Osteoblast (primary cell): ENCODE data around the gene SLC2A2. TPM values are rescaled to one million over a fixed set of nuclear protein-coding genes. Genes with fewer than 3 reads are reported as not detected.

ENCODE experiments used
- DNase-seq: peaks from one replicate; pipeline ENCODE4 v3.0.0; 2011; ENCODE audit warnings: low spot score, mixed read lengths; ENCODE audit not compliant: insufficient read length; ENCODE audit errors: missing footprints
- H2AFZ ChIP-seq: 2 replicates; pipeline ENCODE4 v1.6.0; 2011; ENCODE audit warnings: mild to moderate bottlenecking, low read length
- H3K27ac ChIP-seq: 2 replicates; pipeline ENCODE4 v1.5.1; 2011; ENCODE audit warnings: mild to moderate bottlenecking, low read depth, low read length, moderate library complexity
- H3K27me3 ChIP-seq: 2 replicates; pipeline ENCODE4 v1.6.0; 2012; ENCODE audit warnings: mild to moderate bottlenecking, control low read depth, inconsistent platforms, low read length, moderate library complexity; ENCODE audit not compliant: insufficient read depth
- H3K36me3 ChIP-seq: 2 replicates; pipeline ENCODE4 v1.5.1; 2011; ENCODE audit warnings: mild to moderate bottlenecking, low read length, control low read depth, moderate library complexity; ENCODE audit not compliant: insufficient read depth
- H3K4me1 ChIP-seq: 2 replicates; pipeline ENCODE4 v1.5.1; 2011; ENCODE audit warnings: mild to moderate bottlenecking, low read length, control low read depth, moderate library complexity; ENCODE audit not compliant: insufficient read depth
- H3K4me2 ChIP-seq: 2 replicates; pipeline ENCODE4 v1.6.0; 2011; ENCODE audit warnings: mild to moderate bottlenecking, low read length; ENCODE audit not compliant: insufficient read depth
- H3K4me3 ChIP-seq: fragments of 200-600 bp; sonication (generic); 3 replicates; pipeline ENCODE4 v1.5.1; 2012; ENCODE audit warnings: mild to moderate bottlenecking, low read length, inconsistent platforms; ENCODE audit not compliant: insufficient read depth
- H3K79me2 ChIP-seq: 2 replicates; pipeline ENCODE4 v1.6.0; 2012; ENCODE audit warnings: mild to moderate bottlenecking, low read length, control low read depth, inconsistent platforms; ENCODE audit not compliant: insufficient read depth
- H3K9me3 ChIP-seq: 2 replicates; pipeline ENCODE4 v1.5.1; 2011; ENCODE audit warnings: low read depth, low read length, control low read depth
- H4K20me1 ChIP-seq: 2 replicates; pipeline ENCODE4 v1.6.0; 2012; ENCODE audit warnings: mild to moderate bottlenecking, low read length, control low read depth; ENCODE audit not compliant: insufficient read depth
- total RNA-seq: library from RNA; depleted of rRNA; stranded (reverse); fragments of >200 nt; gene quantifications from 2 replicates; pipeline ENCODE4 v1.2.3, GENCODE V29; 2012
- TF ChIP-seq, protein P1 (sequence below): IDR thresholded peaks from 2 replicates; pipeline ENCODE4 v1.5.1; 2011; ENCODE audit warnings: mild to moderate bottlenecking, low read depth, low read length, moderate library complexity; ENCODE audit errors: extremely low read depth

Gene SLC2A2
- total RNA-seq, 1 donor, result not detected

- no peaks in the 10 kb centered on the region for H4K20me1 ChIP-seq
- TF ChIP-seq, protein P1, sequence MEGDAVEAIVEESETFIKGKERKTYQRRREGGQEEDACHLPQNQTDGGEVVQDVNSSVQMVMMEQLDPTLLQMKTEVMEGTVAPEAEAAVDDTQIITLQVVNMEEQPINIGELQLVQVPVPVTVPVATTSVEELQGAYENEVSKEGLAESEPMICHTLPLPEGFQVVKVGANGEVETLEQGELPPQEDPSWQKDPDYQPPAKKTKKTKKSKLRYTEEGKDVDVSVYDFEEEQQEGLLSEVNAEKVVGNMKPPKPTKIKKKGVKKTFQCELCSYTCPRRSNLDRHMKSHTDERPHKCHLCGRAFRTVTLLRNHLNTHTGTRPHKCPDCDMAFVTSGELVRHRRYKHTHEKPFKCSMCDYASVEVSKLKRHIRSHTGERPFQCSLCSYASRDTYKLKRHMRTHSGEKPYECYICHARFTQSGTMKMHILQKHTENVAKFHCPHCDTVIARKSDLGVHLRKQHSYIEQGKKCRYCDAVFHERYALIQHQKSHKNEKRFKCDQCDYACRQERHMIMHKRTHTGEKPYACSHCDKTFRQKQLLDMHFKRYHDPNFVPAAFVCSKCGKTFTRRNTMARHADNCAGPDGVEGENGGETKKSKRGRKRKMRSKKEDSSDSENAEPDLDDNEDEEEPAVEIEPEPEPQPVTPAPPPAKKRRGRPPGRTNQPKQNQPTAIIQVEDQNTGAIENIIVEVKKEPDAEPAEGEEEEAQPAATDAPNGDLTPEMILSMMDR, result no peak
These were observed 32.5 kb upstream of the SLC2A2 start for GRCh38 chr3:171058873-171059603.

DNA sequence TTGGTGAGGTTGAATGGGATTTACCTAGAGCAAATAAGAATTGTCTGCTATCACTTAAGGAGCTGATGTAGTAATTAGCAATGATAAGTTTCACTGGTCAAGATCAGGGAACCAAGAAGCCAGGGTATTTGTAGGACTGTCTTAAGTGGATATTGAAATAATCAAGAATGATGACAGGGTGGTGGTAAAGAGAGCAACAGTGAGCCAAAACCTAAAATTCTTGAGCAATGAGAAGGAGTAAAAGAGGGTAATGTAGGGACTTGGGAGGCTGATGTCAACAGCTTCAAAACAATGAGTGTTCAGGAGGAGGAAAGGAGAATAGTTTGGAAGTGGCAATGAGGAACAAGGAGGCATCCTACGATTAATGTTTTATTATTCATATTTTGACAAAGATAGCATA is 31.5 kb upstream of the SLC2A2 start:
- Histone ChIP-seq H3K9me3 (no peaks in the 10 kb centered on the region), H3K27ac (no peak overlapping the region), H2AFZ (no peak overlapping the region), H3K4me2 (no peak overlapping the region), H4K20me1 (no peaks in the 10 kb centered on the region), H3K27me3 (peaks cover 12% of the 10 kb centered on the region), H3K79me2 (no peaks in the 10 kb centered on the region), H3K4me1 (peaks cover 32% of the 10 kb centered on the region), H3K4me3 (no peak overlapping the region), H3K36me3 (no peaks in the 10 kb centered on the region)
- TF ChIP-seq, protein P1, result no peak
- no peak for DNase-seq

More at GRCh38 chr3:171058873-171059603, 32.5 kb upstream of the SLC2A2 start:
- no peak overlapping the region for H2AFZ ChIP-seq
- no peak for DNase-seq
- H3K27me3 ChIP-seq, result peaks cover 12% of the 10 kb centered on the region
- H3K9me3 ChIP-seq, result no peaks in the 10 kb centered on the region
- no peaks in the 10 kb centered on the region for H3K79me2 ChIP-seq
- H3K4me3 ChIP-seq, result no peak overlapping the region
- H3K4me2 ChIP-seq, result no peak overlapping the region
- H3K4me1 ChIP-seq, result peaks cover 32% of the 10 kb centered on the region
- H3K36me3 ChIP-seq, result no peaks in the 10 kb centered on the region
- no peak overlapping the region for H3K27ac ChIP-seq

DNA sequence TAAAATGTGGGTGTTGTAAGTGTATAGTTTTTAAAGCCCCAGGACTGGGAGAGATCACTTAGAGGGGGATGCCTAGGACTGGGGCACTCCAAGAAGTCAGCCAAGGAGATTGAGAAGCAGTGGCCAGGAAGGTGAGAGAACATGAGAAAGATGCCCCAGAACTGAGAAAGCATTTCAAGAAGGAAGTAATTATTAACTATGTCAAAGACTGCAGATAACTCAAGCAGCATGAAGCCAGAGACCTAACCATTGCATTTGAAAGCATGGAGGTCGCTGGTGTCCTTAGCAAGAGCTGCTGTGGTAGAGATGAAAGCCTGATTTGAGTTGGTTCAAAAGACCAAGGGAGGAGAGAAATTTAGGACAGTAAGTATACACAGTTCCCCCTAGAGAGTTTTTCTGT is 30.6 kb upstream of the SLC2A2 start:
- Histone ChIP-seq H3K9me3 (no peaks in the 10 kb centered on the region), H4K20me1 (no peaks in the 10 kb centered on the region), H3K27ac (no peak overlapping the region), H3K27me3 (peaks cover 11% of the 10 kb centered on the region), H3K4me1 (peaks cover 32% of the 10 kb centered on the region), H3K4me2 (no peak overlapping the region), H2AFZ (no peak overlapping the region), H3K4me3 (no peak overlapping the region), H3K79me2 (no peaks in the 10 kb centered on the region), H3K36me3 (no peaks in the 10 kb centered on the region)
- TF ChIP-seq, protein P1, result no peak
- no peak for DNase-seq

- no peak overlapping the region for H3K4me3 ChIP-seq
- H3K4me2 ChIP-seq, result no peak overlapping the region
- peaks cover 32% of the 10 kb centered on the region for H3K4me1 ChIP-seq
- peaks cover 5% of the 10 kb centered on the region for H3K27me3 ChIP-seq
- no peaks in the 10 kb centered on the region for H3K79me2 ChIP-seq
- no peak overlapping the region for H2AFZ ChIP-seq
- peak overlapping the region; percentile 7 for H3K27ac ChIP-seq
- DNase-seq, result no peak
- no peaks in the 10 kb centered on the region for H3K36me3 ChIP-seq
- TF ChIP-seq, protein P1, result no peak
- no peaks in the 10 kb centered on the region for H4K20me1 ChIP-seq
- no peaks in the 10 kb centered on the region for H3K9me3 ChIP-seq
These were observed 30.0 kb upstream of the SLC2A2 start for GRCh38 chr3:171056528-171056927.
